GM18519 (cell line): Measurements from ENCODE around the gene TMEM229A.
"Not testable (repeated sequence)": the region's sequence is repeated elsewhere in the genome, so short reads cannot be mapped to it uniquely, and the experiment has no call there.

Experiments used
- ATAC-seq: cut with Tn5 transposase; IDR thresholded peaks from one replicate; pipeline ENCODE4 v1.9.1; 2021; ENCODE audit warnings: mild to moderate bottlenecking, moderate library complexity; ENCODE audit not compliant: unreplicated experiment, low FRiP score

The TMEM229A gene

GRCh38 chr7:124032369-124033094 lies at the start of gene TMEM229A:
Gene TMEM229A (minus strand): TSS chr7:124033067. CDS start chr7:124033003, 64 bp downstream.
- ATAC-seq, result no peak

- ATAC-seq, result not testable (repeated sequence)
Observed at GRCh38 chr7:124082234-124082633, 49.4 kb upstream of the TMEM229A start.

DNA sequence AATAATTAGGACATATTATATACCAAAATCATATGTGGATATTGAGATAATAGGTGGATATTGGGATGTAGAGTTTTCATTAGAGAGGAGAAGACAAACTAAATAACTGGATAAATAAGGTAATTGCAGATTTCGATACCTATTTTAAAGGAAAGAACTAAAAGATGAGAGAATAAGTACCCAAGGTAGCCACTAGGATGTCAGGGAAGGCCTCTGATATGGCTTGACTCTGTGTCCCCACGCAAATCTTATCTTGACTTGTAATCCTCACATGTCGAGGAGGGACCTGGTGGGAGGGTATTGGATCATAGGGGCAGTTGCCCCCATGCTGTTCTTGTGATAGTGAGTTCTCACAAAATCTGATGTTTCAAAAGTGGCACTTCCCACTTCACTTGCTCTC lies 44.7 kb upstream of the TMEM229A start:
- ATAC-seq, result no peak

GRCh38 chr7:124076841-124077240 lies 44.0 kb upstream of the TMEM229A start:
- ATAC-seq, result no peak

DNA sequence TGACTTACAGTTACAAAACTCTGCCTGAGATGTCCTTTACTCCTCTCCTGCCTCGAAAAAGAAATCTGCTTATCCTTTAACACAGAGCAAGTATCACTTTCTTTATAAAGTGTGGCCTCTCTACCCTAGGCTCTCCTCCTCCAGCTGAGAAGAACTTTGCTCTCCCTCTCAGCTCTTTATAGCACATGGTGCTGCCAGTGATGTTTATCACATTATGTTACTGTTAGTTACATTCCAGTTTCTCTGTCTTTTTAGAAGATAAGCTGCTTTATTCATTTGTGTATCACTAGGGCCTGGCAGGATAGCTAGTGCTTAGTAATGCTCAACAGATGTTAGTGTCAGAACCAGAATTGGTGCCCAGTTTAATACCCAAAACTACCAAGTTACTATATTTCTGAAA lies 41.1 kb upstream of the TMEM229A start:
- no peak for ATAC-seq

GRCh38 chr7:124073310-124073645 lies 40.4 kb upstream of the TMEM229A start:
- no peak for ATAC-seq

DNA sequence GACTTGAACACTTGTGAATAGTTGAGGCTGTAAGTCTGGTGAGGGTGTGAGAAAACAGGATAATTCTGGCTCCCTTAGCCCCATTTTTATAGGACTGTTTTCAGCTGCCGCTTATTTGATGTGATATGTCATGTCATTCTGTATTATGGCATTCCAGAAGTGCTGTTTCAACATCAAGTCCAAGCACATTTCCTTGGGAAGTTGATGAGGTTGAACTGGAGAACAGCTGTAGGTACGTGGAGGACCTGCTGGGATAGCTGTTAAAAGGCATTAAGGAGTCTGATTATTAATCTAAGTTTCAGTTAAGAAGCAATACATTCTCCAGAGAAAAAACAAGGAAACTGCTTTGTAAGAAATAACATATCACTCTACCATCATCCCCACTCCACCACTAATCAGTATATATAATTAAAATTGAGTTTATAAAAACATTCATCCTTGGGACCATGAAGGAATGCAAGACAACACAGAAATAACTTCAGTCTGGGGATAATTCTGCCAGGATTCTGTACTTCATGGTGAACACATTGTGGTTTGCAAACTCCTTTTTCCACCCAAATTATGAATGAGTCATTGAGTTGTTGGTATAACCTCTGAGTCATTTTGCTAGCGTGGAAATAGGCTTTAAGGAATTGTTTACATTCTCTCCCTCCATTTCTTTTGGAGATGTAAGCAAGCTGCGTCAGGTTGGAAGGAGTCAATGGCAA lies 39.9 kb upstream of the TMEM229A start:
- ATAC-seq, result no peak

DNA sequence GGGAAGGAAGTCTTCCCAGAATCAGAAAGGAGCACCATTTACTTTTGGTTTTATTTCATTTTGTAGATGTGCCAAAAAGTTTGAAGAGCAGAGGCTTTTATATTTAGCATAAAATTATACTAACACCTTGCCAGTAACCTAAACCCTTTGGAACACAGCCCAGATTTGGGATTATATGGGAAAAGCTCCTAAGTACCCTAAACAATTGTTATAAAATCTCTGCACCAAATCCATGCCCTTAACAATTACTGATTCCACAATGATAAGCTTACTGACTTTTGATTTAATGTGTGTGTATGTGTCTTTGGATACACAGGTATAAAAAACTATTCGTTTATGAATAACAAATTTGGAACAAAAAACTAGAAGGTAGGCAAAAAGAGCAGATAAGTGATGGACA lies 39.0 kb upstream of the TMEM229A start:
- no peak for ATAC-seq

DNA sequence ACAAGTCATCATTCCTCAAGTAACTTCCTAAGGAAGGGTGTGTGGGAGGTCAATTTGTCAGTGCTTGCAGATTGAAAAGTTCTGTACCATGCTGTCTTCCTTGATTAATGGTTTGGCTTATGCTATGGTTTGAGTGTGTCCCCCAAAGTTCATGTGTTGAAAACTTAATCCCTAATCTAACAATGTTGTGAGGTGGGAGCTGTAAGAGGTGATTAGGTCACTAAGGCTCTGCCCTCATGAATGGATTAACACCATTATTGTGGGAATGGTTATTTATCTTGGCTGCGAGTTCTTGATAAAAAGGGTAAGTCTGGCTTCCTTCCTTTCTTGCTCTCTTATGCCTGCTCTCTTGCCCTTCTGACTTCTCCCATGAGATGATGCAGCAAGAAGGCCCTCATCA lies 29.3 kb upstream of the TMEM229A start:
- ATAC-seq, result no peak

DNA sequence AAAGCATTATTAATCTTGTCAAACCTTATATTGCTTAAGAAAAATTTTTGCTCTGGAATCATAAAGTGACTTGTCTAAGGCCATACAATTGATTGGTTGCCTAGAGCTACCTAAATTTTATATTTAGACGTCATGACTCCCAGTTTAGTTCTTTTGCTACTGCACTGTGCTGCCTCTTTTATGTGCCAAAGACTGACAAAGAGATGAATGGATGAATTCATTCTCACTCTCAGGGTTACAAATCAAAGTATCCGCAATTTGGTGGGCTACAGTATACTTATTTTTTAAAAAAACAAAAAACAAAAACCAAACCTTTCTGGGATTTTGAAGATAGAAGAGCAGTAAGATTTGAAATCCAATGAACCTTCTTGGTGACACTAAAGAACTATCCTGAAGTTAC lies 27.7 kb upstream of the TMEM229A start:
- no peak for ATAC-seq

DNA sequence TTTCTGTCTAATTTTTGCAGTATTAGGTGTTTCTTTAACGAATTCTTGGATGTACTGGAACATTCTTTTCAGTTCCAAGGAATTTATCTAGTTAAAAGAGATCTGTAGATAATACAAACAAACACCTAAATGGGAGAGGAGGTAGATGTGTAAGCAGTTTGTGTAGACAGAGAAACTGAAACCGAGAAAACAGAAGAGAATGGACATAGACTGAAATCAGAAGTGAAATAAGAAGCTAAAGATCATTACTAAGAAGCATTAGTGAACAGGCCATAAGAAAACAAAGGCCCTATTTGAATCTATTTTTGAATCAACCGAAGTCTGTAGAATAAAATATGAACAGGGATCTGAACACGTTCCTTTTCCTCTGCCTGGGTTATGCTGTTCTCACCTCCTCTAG lies 26.5 kb upstream of the TMEM229A start:
- peak; percentile 100 for ATAC-seq

- ATAC-seq, result no peak
Observed at GRCh38 chr7:124058515-124058914, 25.6 kb upstream of the TMEM229A start.

GRCh38 chr7:124057872-124058271 lies 25.0 kb upstream of the TMEM229A start:
- ATAC-seq, result no peak

GRCh38 chr7:124056234-124056633 lies 23.4 kb upstream of the TMEM229A start:
- ATAC-seq, result no peak

DNA sequence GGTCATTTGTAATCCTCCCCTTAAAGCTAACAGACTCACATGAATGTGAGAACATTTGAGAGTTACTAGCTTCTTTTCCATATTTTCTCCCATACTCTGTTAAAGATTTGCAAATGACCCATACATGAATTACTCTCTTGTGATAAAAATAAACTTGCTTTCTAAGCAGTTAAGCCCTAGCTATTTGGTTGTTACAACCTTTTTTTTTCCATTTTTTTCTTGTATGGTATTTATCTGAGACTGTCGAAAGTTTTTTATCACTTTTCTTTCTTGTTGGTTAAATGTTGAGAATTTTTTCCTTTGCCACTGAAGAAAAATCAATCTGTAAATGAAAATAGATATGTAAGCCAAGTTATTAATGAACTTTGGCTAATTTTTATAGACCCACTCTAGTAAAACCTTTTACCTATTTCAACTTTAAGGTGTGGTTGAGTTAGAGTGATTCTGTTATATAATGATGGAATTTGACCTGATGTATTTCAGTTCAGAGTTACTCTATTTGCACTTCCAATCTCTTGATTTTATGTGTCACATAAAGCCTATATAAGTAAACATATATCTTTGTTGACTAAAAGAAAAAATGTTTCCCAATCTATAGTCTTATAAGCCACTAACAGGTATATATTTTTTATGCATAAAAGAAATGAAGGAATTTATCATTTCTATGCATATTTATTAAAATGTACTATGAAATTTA lies 19.0 kb upstream of the TMEM229A start:
- ATAC-seq, result no peak

- ATAC-seq, result no peak
Observed at GRCh38 chr7:124042826-124043225, 10.0 kb upstream of the TMEM229A start.

GRCh38 chr7:124041439-124041838 lies 8.6 kb upstream of the TMEM229A start:
- ATAC-seq, result no peak

DNA sequence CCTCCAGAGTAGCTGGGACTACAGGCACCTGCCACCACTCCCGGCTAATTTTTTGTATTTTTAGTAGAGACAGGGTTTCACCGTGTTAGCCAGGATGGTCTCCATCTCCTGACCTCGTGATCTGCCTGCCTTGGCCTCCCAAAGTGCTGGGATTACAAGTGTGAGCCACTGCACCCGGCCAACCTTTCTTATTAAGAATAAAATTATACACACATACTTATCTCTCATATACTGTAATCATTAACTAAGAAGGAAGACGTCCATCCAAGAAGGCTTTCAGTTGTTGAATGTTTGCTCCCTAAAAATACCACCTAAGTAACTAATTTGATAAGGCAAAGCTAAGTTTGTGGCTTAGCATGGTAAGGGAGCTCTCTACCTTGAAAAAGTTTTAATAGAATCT lies 5.0 kb upstream of the TMEM229A start:
- not testable (repeated sequence) for ATAC-seq

GRCh38 chr7:124035706-124036105 lies 2.8 kb upstream of the TMEM229A start:
- no peak for ATAC-seq

GRCh38 chr7:124034754-124035100 lies 1.9 kb upstream of the TMEM229A start:
- ATAC-seq, result no peak

DNA sequence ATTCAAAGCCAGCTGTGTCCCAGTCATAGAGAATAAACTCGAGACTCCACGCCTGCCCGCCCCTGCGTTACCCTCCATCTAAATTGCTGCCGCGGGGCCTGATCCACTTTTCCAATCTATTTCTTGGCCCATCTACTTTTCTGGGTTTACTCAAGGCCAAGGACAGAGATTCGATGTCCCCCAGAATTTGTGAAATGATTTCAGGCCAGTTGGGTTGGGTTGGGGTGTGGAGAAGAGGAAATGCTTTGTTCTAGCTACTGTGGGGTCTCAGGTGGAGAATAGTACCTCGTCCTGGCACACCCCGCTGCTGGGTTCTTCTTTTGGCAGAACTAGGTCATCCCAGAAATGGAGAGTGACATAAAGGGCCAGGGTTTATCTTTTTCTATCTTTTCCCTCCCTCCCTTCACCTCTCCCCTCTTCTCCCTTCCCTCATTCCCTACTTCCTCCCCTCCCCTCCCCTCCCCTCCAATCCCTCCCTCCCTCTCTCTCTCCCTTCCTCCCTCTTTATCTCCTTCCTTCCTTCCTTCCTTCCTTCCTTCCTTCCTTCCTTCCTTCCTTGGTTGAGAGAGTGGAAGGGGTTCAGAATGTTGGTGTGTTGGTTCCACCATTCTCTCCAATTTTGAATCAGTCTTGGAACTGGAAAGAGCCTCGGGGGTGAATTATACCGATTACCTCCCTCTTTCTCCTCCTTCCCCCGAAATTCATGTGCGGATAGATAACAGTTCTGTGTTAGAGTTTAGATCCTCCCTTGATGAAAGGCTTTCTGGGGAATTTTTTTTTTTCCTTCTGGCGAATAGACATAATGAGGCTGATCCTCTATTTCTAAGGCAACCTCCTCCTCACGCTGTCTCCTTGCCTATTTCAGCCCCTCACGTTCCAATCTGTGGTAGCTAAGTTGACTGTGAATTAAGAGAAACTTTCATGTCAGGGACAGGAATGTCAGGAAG lies 1.2 kb upstream of the TMEM229A start:
- ATAC-seq, result no peak
